Stimulated activated CD8-positive, alpha-beta memory T cell treated with anti-CD3 and anti-CD28 coated beads, Interleukin-15, amount 100 ng/mL, for 48 hours (primary cell): Measurements from ENCODE around the gene FBXL3.

Source experiments
- DNase-seq, 2 donors: peaks; one replicate each; pipeline ENCODE4 v3.0.0-alpha.2; 2020; ENCODE audit warnings: low read depth in 2 of 2

Gene FBXL3

GRCh38 chr13:77026861-77027621, at the start of gene FBXL3:
Gene FBXL3, minus strand, starts transcription at chr13:77027159. Its CDS starts 5,299 bp downstream, at chr13:77021860.
- peak; percentile 70 to 79 for DNase-seq

- DNase-seq = no peak
Observed at GRCh38 chr13:77067519-77067918, 40.6 kb upstream of the FBXL3 start.

- DNase-seq = no peak
Observed at GRCh38 chr13:77065461-77066147, 38.6 kb upstream of the FBXL3 start.

- DNase-seq = no peak
Observed at GRCh38 chr13:77062097-77062496, 35.1 kb upstream of the FBXL3 start.

- DNase-seq = no peak
Observed at GRCh38 chr13:77061362-77061761, 34.4 kb upstream of the FBXL3 start.

GRCh38 chr13:77056886-77057285, 29.9 kb upstream of the FBXL3 start:
- DNase-seq = no peak

GRCh38 chr13:77056382-77056781, 29.4 kb upstream of the FBXL3 start:
- DNase-seq = no peak

GRCh38 chr13:77055158-77055557, 28.2 kb upstream of the FBXL3 start:
- DNase-seq = no peak

GRCh38 chr13:77053192-77053591, 26.2 kb upstream of the FBXL3 start:
- DNase-seq = no peak

- no peak for DNase-seq
Observed at GRCh38 chr13:77048681-77049080, 21.7 kb upstream of the FBXL3 start.

- no peak for DNase-seq
Observed at GRCh38 chr13:77047649-77048343, 20.8 kb upstream of the FBXL3 start.

- DNase-seq = no peak
Observed at GRCh38 chr13:77042566-77043177, 15.7 kb upstream of the FBXL3 start.

GRCh38 chr13:77040835-77041234, 13.9 kb upstream of the FBXL3 start:
- DNase-seq = no peak

- no peak for DNase-seq
Observed at GRCh38 chr13:77040076-77040475, 13.1 kb upstream of the FBXL3 start.

GRCh38 chr13:77038907-77039480, 12.0 kb upstream of the FBXL3 start:
- DNase-seq = no peak

GRCh38 chr13:77036279-77036678, 9.3 kb upstream of the FBXL3 start:
- no peak for DNase-seq

GRCh38 chr13:77034881-77035280, 7.9 kb upstream of the FBXL3 start:
- DNase-seq = no peak

GRCh38 chr13:77033717-77034302, 6.9 kb upstream of the FBXL3 start:
- DNase-seq = no peak

- no peak for DNase-seq
Observed at GRCh38 chr13:77031656-77032243, 4.8 kb upstream of the FBXL3 start.

- DNase-seq = no peak
Observed at GRCh38 chr13:77029436-77029835, 2.5 kb upstream of the FBXL3 start.

- DNase-seq = no peak
Observed at GRCh38 chr13:77028202-77028601, 1.2 kb upstream of the FBXL3 start.
